H9 (cell line): ENCODE data around the gene KCTD7. TPM values are rescaled to one million over a fixed set of nuclear protein-coding genes. Genes with fewer than 3 reads are reported as not detected.

Experiments
- DNase-seq: peaks from one replicate; pipeline ENCODE4 v3.0.0-alpha.2; 2017
- H2AFZ ChIP-seq: one replicate; pipeline ENCODE4 v1.6.1; 2013; ENCODE audit warnings: mild to moderate bottlenecking, low read length, control low read depth, moderate library complexity
- H2AK5ac ChIP-seq: 2 replicates; pipeline ENCODE4 v1.6.1; 2013; ENCODE audit warnings: low read length, control low read depth, mixed read lengths; ENCODE audit not compliant: insufficient read length
- H2BK120ac ChIP-seq: one replicate; pipeline ENCODE4 v1.6.1; 2013; ENCODE audit warnings: low read depth, mild to moderate bottlenecking, low read length, control low read depth, inconsistent platforms; ENCODE audit not compliant: poor library complexity, severe bottlenecking
- H2BK12ac ChIP-seq: 2 replicates; pipeline ENCODE4 v1.6.1; 2013; ENCODE audit warnings: low read length, control low read depth, mixed read lengths, low read depth; ENCODE audit not compliant: insufficient read length
- H2BK15ac ChIP-seq: 2 replicates; pipeline ENCODE4 v1.6.1; 2013; ENCODE audit warnings: low read depth, low read length, control low read depth
- H2BK20ac ChIP-seq: one replicate; pipeline ENCODE4 v1.6.1; 2013; ENCODE audit warnings: low read depth, mild to moderate bottlenecking, low read length, control low read depth, inconsistent platforms; ENCODE audit not compliant: poor library complexity, severe bottlenecking
- H2BK5ac ChIP-seq: 2 replicates; pipeline ENCODE4 v1.6.1; 2013; ENCODE audit warnings: low read length, control low read depth, mixed read lengths; ENCODE audit not compliant: insufficient read length
- H3K14ac ChIP-seq: 2 replicates; pipeline ENCODE4 v1.6.1; 2013; ENCODE audit warnings: low read length, control low read depth; ENCODE audit not compliant: insufficient read depth
- H3K18ac ChIP-seq: 2 replicates; pipeline ENCODE4 v1.6.1; 2013; ENCODE audit warnings: low read depth, mild to moderate bottlenecking, mixed read lengths, low read length, control low read depth; ENCODE audit not compliant: insufficient read length
- H3K23ac ChIP-seq: 2 replicates; pipeline ENCODE4 v1.6.1; 2013; ENCODE audit warnings: low read length, control low read depth, mixed read lengths, low read depth; ENCODE audit not compliant: insufficient read length
- H3K23me2 ChIP-seq: 2 replicates; pipeline ENCODE4 v1.6.1; 2013; ENCODE audit warnings: low read depth, mild to moderate bottlenecking, mixed read lengths, low read length, control low read depth; ENCODE audit not compliant: insufficient read length, poor library complexity, severe bottlenecking
- H3K27ac ChIP-seq: 2 replicates; pipeline ENCODE4 v1.5.1; 2013; ENCODE audit warnings: low read length, control low read depth, mixed read lengths, low read depth; ENCODE audit not compliant: insufficient read length
- H3K27me3 ChIP-seq: 2 replicates; pipeline ENCODE4 v1.6.1; 2013; ENCODE audit warnings: low read length, control low read depth, inconsistent platforms; ENCODE audit not compliant: insufficient read depth
- H3K4ac ChIP-seq: 2 replicates; pipeline ENCODE4 v1.6.1; 2013; ENCODE audit warnings: low read depth, mild to moderate bottlenecking, control low read depth, inconsistent platforms, low read length, moderate library complexity
- H3K4me1 ChIP-seq: 2 replicates; pipeline ENCODE4 v1.6.1; 2013; ENCODE audit warnings: low read length, control low read depth, inconsistent platforms; ENCODE audit not compliant: insufficient read depth
- H3K4me2 ChIP-seq: 2 replicates; pipeline ENCODE4 v1.6.1; 2013; ENCODE audit warnings: low read length, control low read depth, mixed read lengths; ENCODE audit not compliant: insufficient read length, insufficient read depth
- H3K56ac ChIP-seq: 2 replicates; pipeline ENCODE4 v1.6.1; 2013; ENCODE audit warnings: low read depth, mild to moderate bottlenecking, mixed read lengths, low read length, control low read depth; ENCODE audit not compliant: insufficient read length
- H3K79me1 ChIP-seq: 2 replicates; pipeline ENCODE4 v1.6.1; 2013; ENCODE audit warnings: low read depth, mild to moderate bottlenecking, moderate library complexity, low read length, control low read depth, inconsistent platforms; ENCODE audit not compliant: insufficient read depth, poor library complexity, severe bottlenecking
- H3K79me2 ChIP-seq: 2 replicates; pipeline ENCODE4 v1.6.1; 2013; ENCODE audit warnings: low read length, control low read depth, inconsistent platforms; ENCODE audit not compliant: insufficient read depth
- H3K9ac ChIP-seq: 2 replicates; pipeline ENCODE4 v1.6.1; 2013; ENCODE audit warnings: low read length, control low read depth, mixed read lengths; ENCODE audit not compliant: insufficient read length; ENCODE audit errors: extremely low read depth
- H3K9me3 ChIP-seq: one replicate; pipeline ENCODE4 v1.6.1; 2013; ENCODE audit warnings: low read depth, low read length, inconsistent platforms; ENCODE audit not compliant: control insufficient read depth
- H3T11ph ChIP-seq: one replicate; pipeline ENCODE4 v1.6.1; 2013; ENCODE audit warnings: mild to moderate bottlenecking, low read length, control low read depth, inconsistent platforms
- H4K20me1 ChIP-seq: one replicate; pipeline ENCODE4 v1.6.1; 2013; ENCODE audit not compliant: control insufficient read depth, insufficient read length, insufficient read depth
- H4K5ac ChIP-seq: 2 replicates; pipeline ENCODE4 v1.6.1; 2013; ENCODE audit warnings: low read depth, mild to moderate bottlenecking, mixed read lengths, low read length, control low read depth; ENCODE audit not compliant: insufficient read length
- H4K8ac ChIP-seq: replicated peaks from 2 replicates; pipeline ENCODE4 v1.6.1; 2013; ENCODE audit warnings: low read length, control low read depth, mixed read lengths, low read depth; ENCODE audit not compliant: insufficient read length
- H4K91ac ChIP-seq: 2 replicates; pipeline ENCODE4 v1.6.1; 2013; ENCODE audit warnings: low read depth, mild to moderate bottlenecking, moderate library complexity, mixed read lengths, low read length, control low read depth; ENCODE audit not compliant: insufficient read length
- H3K27ac Mint-ChIP-seq, 3 experiments: 2 replicates in 2 of 3; 3 replicates in 1 of 3; pipeline ENCODE4 v1.8.0; 2020 to 2021; ENCODE audit warnings: mixed read lengths in 3 of 3, mild to moderate bottlenecking in 1 of 3, moderate library complexity in 1 of 3
- H3K27me3 Mint-ChIP-seq: 2 replicates; pipeline ENCODE4 v1.8.0; 2021; ENCODE audit warnings: low read depth, mild to moderate bottlenecking, moderate library complexity, mixed read lengths
- H3K36me3 Mint-ChIP-seq, 3 experiments: 2 replicates in 2 of 3; 3 replicates in 1 of 3; pipeline ENCODE4 v1.8.0; 2020 to 2021; ENCODE audit warnings: low read depth in 3 of 3, mixed read lengths in 3 of 3; ENCODE audit not compliant: insufficient read depth in 1 of 3
- H3K4me1 Mint-ChIP-seq, 2 experiments: 2 replicates each; pipeline ENCODE4 v1.8.0; 2020; ENCODE audit warnings: mixed read lengths in 2 of 2
- H3K4me3 Mint-ChIP-seq, 2 experiments: 2 replicates in 1 of 2; 3 replicates in 1 of 2; pipeline ENCODE4 v1.8.0; 2020 to 2021; ENCODE audit warnings: mild to moderate bottlenecking in 2 of 2, mixed read lengths in 2 of 2, moderate library complexity in 1 of 2
- H3K9me3 Mint-ChIP-seq, 2 experiments: 2 replicates in 1 of 2; 3 replicates in 1 of 2; pipeline ENCODE4 v1.8.0; 2020; ENCODE audit warnings: mild to moderate bottlenecking in 2 of 2, mixed read lengths in 2 of 2, moderate library complexity in 1 of 2
- CTCF ChIP-seq: fragments of 200-600 bp; sonication (generic); conservative IDR thresholded peaks from 3 replicates; pipeline ENCODE4 v1.8.0; 2021; ENCODE audit warnings: antibody characterized with exemption, mild to moderate bottlenecking
- WGBS: extraction: QIAGEN DNeasy Blood & Tissue Kit; methylation state at CpG from one replicate; pipeline ENCODE4 v1.1.7; 2013; ENCODE audit warnings: missing lambda C conversion rate, low lambda C conversion rate, mixed read lengths; ENCODE audit not compliant: insufficient read length; ENCODE audit errors: extremely low coverage; 5-methylcytosine and 5-hydroxymethylcytosine counted together
- total RNA-seq: library from RNA; stranded (reverse); gene quantifications from 2 replicates; pipeline ENCODE4 v1.2.1, GENCODE V29; 2021

Gene KCTD7
- total RNA-seq, 1 experiment from 2014 or later = 8.9 TPM

GRCh38 chr7:66630531-66630930 is 1.9 kb downstream of the KCTD7 start:
- no peak overlapping the region for H4K8ac ChIP-seq
- H3K4me3 Mint-ChIP-seq = peak overlapping the region; percentile 65 to 74; a peak in 3 of 5 replicates
- H2BK120ac ChIP-seq = no peak overlapping the region
- no peak overlapping the region for H4K91ac ChIP-seq
- WGBS = no CpG with 5 or more reads among the region's 1 CpG
- H2AFZ ChIP-seq = no peak overlapping the region
- no peaks in the 10 kb centered on the region for H3K79me1 ChIP-seq
- H4K20me1 ChIP-seq = no peaks in the 10 kb centered on the region
- H3K4me2 ChIP-seq = no peak overlapping the region
- no peak overlapping the region for H3K27ac Mint-ChIP-seq
- no peak overlapping the region for H2BK5ac ChIP-seq
- no peaks in the 10 kb centered on the region for H3K9me3 ChIP-seq
- 0 out of 5 replicates have a peak, but pooled peaks cover 0 to 3% of the 10 kb centered on the region in 2 experiments for H3K9me3 Mint-ChIP-seq
- no peak overlapping the region for H2BK12ac ChIP-seq
- H3K27me3 ChIP-seq = no peaks in the 10 kb centered on the region
- no peak overlapping the region for H3T11ph ChIP-seq
- no peak overlapping the region for H3K23ac ChIP-seq
- no peak overlapping the region for H2AK5ac ChIP-seq
- peaks cover 8 to 11% of the 10 kb centered on the region in 2 experiments; a peak in 3 of 4 replicates for H3K4me1 Mint-ChIP-seq
- peaks cover 4 to 28% (median 21%) of the 10 kb centered on the region in 3 experiments for H3K36me3 Mint-ChIP-seq
- no peak for DNase-seq
- no peak overlapping the region for H3K27ac ChIP-seq
- H3K56ac ChIP-seq = no peak overlapping the region
- no peak overlapping the region for H2BK20ac ChIP-seq
- no peak overlapping the region for H3K18ac ChIP-seq
- H3K27me3 Mint-ChIP-seq = peaks cover 1% of the 10 kb centered on the region; the same call in 1 of the 2 replicates
- peaks cover 11% of the 10 kb centered on the region for H3K23me2 ChIP-seq
- no peak overlapping the region for H2BK15ac ChIP-seq
- H3K79me2 ChIP-seq = no peaks in the 10 kb centered on the region
- no peaks in the 10 kb centered on the region for H3K4me1 ChIP-seq
- no peak overlapping the region for H4K5ac ChIP-seq
- no peak overlapping the region for H3K9ac ChIP-seq
- no peak overlapping the region for H3K4ac ChIP-seq
- no peak for TF ChIP-seq CTCF
- H3K14ac ChIP-seq = no peak overlapping the region
